Measurements from ENCODE around the gene GALNT3. TPM values are rescaled to one million over a fixed set of nuclear protein-coding genes. Genes with fewer than 3 reads are reported as not detected.

GALNT3 gene
- total RNA-seq, 2 donors from 2014 or later, result 9.3 to 9.7 TPM

DNA sequence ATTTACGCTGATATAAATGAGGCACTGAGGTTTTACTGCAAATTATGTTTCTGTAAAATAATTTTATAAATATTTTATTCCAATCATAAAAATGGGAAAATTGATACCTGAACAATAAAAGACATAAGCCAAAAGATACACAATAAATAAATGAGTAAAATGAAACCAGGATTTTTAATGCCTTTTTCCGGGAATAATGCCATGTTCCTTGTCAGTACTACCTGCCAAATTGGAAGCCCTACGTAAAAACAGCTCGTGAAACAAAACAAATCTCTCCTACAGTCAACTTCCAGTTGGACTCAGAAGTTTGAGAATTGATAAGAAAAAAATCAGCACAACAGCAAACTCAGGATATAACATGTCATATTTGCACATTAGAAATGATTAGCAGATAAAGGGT is 18.0 kb downstream of the GALNT3 start:
- no peak for DNase-seq
- Histone ChIP-seq H3K36me3 (ENCODE audit: control insufficient read depth, insufficient read depth, low read length) (no peaks in the 10 kb centered on the region), H3K27ac (ENCODE audit: low read depth, low read length) (no peak overlapping the region), H3K9ac (ENCODE audit: extremely low read depth, low read length, poor library complexity, severe bottlenecking) (no peak overlapping the region), H3K9me3 (ENCODE audit: control insufficient read depth, low read length) (peaks cover 16% of the 10 kb centered on the region), H3K27me3 (ENCODE audit: control insufficient read depth, insufficient read depth, low read length, poor library complexity, severe bottlenecking) (peaks cover 17% of the 10 kb centered on the region), H3K4me3 (ENCODE audit: low read length) (no peak overlapping the region), H3K4me1 (ENCODE audit: control insufficient read depth, insufficient read depth, low read length) (no peaks in the 10 kb centered on the region)
- Mint-ChIP-seq H3K27me3 (ENCODE audit: insufficient read depth) (no peaks in the 10 kb centered on the region), H3K36me3 (ENCODE audit: low read depth) (peaks cover 37% of the 10 kb centered on the region), H3K27ac (no peak overlapping the region), H3K4me3 (no peak overlapping the region), H3K9me3 (peaks cover 17% of the 10 kb centered on the region), H3K4me1 (peaks cover 27% of the 10 kb centered on the region)
- no peak for TF ChIP-seq CTCF (conservative IDR thresholded peaks at IDR 0.05)
- 63 to 71% methylated on average over 3 to 4 of the region's 4 CpGs for WGBS, 2 experiments (ENCODE audit: insufficient coverage in 1 of 2, insufficient read length in 1 of 2)

GRCh38 chr2:165773684-165774083 is 20.4 kb downstream of the GALNT3 start:
- DNase-seq, result no peak
- Mint-ChIP-seq H3K9me3 (peaks cover under 1% of the 10 kb centered on the region), H3K27ac (no peak overlapping the region), H3K4me3 (no peak overlapping the region), H3K4me1 (peaks cover 25% of the 10 kb centered on the region), H3K27me3 (ENCODE audit: insufficient read depth) (no peaks in the 10 kb centered on the region), H3K36me3 (ENCODE audit: low read depth) (peaks cover 17% of the 10 kb centered on the region)
- H3K9me3 ChIP-seq (ENCODE audit: control insufficient read depth, low read length), result peaks cover under 1% of the 10 kb centered on the region
- no peak overlapping the region for H3K27ac ChIP-seq (ENCODE audit: low read depth, low read length)
- H3K27me3 ChIP-seq (ENCODE audit: control insufficient read depth, insufficient read depth, low read length, poor library complexity, severe bottlenecking), result peaks cover 30% of the 10 kb centered on the region
- 94 to 100% methylated on average over 1 to 2 of the region's 2 CpGs for WGBS, 2 experiments (ENCODE audit: insufficient coverage in 1 of 2, insufficient read length in 1 of 2)
- H3K36me3 ChIP-seq (ENCODE audit: control insufficient read depth, insufficient read depth, low read length), result no peaks in the 10 kb centered on the region
- H3K4me1 ChIP-seq (ENCODE audit: control insufficient read depth, insufficient read depth, low read length), result no peaks in the 10 kb centered on the region
- no peak overlapping the region for H3K9ac ChIP-seq (ENCODE audit: extremely low read depth, low read length, poor library complexity, severe bottlenecking)
- no peak overlapping the region for H3K4me3 ChIP-seq (ENCODE audit: low read length)
- TF ChIP-seq CTCF (conservative IDR thresholded peaks at IDR 0.05), result no peak

- Histone ChIP-seq H3K4me3 (ENCODE audit: low read length) (no peak overlapping the region), H3K27ac (ENCODE audit: low read depth, low read length) (no peak overlapping the region), H3K36me3 (ENCODE audit: control insufficient read depth, insufficient read depth, low read length) (no peaks in the 10 kb centered on the region), H3K9me3 (ENCODE audit: control insufficient read depth, low read length) (no peaks in the 10 kb centered on the region), H3K9ac (ENCODE audit: extremely low read depth, low read length, poor library complexity, severe bottlenecking) (no peak overlapping the region), H3K27me3 (ENCODE audit: control insufficient read depth, insufficient read depth, low read length, poor library complexity, severe bottlenecking) (peaks cover 30% of the 10 kb centered on the region), H3K4me1 (ENCODE audit: control insufficient read depth, insufficient read depth, low read length) (no peaks in the 10 kb centered on the region)
- 91 to 100% methylated on average over 2 to 3 of the region's 3 CpGs for whole genome bisulfite sequencing, 2 experiments (ENCODE audit: insufficient coverage in 1 of 2, insufficient read length in 1 of 2)
- no peak for TF ChIP-seq CTCF (conservative IDR thresholded peaks at IDR 0.05)
- DNase-seq, result no peak
- H3K4me3 Mint-ChIP-seq, result no peak overlapping the region
- peaks cover 14% of the 10 kb centered on the region for H3K36me3 Mint-ChIP-seq (ENCODE audit: low read depth)
- no peaks in the 10 kb centered on the region for H3K27me3 Mint-ChIP-seq (ENCODE audit: insufficient read depth)
- H3K9me3 Mint-ChIP-seq, result no peaks in the 10 kb centered on the region
- H3K27ac Mint-ChIP-seq, result no peak overlapping the region
- peaks cover 10% of the 10 kb centered on the region for H3K4me1 Mint-ChIP-seq
Measured at GRCh38 chr2:165772183-165772582, 21.9 kb downstream of the GALNT3 start.
